Activated effector memory CD4-positive, alpha-beta T cell treated with Interleukin-2 at 50 U/mL for 16 hours (primary cell): ENCODE measurements around the gene DRAXIN.

Experiments
- DNase-seq: peaks from one replicate; pipeline ENCODE4 v3.0.0-alpha.2; 2020

DRAXIN gene

GRCh38 chr1:11712285-11712684, 20.8 kb downstream of the DRAXIN start:
- DNase-seq, result no peak

DNA sequence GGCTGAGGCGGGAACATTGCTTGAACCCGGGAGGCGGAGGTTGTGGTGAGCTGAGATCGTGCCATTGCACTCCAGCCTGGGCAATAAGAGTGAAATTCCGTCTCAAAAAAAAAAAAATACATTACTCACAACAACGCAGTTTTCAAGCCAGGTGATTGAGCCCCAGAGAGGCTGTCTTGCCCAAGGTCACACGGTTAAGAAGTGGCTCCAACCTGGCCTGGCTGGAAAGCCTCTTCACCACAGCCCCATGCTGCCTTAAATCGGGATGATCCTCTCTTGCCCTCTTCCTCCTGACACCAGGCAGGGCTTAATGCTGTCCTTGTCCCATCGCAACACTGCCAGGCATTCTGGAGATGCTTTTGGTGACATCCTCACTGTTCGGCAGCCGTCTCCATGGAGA, 21.6 kb downstream of the DRAXIN start:
- no peak for DNase-seq

DNA sequence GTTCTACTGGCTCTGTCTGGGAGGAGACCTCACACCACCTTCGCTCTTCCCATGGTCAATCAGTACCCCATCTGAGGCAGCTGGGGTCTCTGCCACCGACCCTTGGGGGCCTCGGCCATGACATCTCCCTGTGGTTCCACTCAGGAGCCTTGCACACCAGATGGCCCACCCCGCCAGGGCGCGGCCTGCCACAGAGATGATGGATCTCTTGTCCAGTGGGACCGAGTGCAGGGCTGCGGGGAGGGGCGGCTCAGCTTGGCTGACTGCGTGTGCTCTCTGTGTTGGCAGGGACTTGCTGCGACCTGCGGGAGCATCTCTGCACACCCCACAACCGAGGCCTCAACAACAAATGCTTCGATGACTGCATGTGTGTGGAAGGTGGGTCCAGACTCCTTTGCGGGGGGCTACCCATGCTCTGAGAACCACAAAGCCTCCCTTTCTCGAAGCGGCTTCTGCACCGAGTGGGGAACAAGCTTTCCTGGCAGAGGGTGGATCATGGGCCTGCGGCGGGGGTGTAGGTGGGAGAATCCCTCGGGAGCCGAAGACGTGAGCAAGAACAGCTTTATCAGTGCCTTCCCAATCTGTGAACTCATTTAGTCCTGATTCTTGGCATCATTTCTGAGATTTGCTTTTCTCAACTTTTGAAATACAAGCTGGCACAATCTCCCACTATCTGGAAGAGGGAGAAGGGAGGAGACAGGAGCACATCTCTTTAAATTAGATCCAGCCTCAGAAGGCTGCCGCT, 23.5 kb downstream of the DRAXIN start:
- no peak for DNase-seq

- DNase-seq, result peak; percentile 76
Observed at GRCh38 chr1:11719313-11720032, 28.0 kb downstream of the DRAXIN start.

DNA sequence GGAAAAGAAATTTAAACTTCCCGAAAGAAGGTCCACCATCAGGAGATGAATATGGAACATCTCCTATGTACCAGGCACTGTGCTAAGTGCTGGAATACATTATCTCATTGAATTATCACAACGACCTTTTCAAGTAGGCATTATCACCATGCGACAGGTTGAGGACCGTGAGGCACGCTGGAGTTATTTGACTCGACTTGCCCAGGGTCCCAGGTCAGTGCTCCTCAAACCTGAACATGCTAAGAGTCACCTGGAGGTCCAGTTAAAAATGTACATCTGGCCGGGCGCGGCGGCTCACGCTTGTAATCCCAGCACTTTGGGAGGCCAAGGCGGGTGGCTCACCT, 28.5 kb downstream of the DRAXIN start:
- DNase-seq, result no peak

DNA sequence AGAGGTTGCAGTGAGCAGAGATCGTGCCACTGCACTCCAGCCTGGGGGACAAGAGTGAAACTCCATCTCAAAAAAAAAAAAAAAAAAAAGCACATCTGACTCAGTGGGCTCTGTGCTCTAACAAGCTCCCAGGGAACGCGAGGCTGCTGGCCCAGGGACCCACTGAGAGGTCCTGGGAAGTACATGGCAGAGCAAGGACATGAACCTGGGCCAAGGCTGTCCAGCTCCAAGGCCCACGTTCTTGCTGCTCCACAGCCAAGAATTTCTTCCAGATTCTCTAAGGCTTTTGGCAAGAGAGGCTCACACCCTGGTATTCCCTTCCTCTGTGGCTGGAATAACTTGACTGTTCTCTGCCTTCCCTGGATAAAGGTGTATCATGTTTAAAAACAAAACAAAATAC, 29.0 kb downstream of the DRAXIN start:
- no peak for DNase-seq

- no peak for DNase-seq
Observed at GRCh38 chr1:11721311-11721710, 29.8 kb downstream of the DRAXIN start.

- no peak for DNase-seq
Observed at GRCh38 chr1:11722538-11722937, 31.0 kb downstream of the DRAXIN start.

GRCh38 chr1:11725616-11726015, 34.1 kb downstream of the DRAXIN start:
- no peak for DNase-seq

GRCh38 chr1:11727119-11727518, 35.6 kb downstream of the DRAXIN start:
- no peak for DNase-seq

DNA sequence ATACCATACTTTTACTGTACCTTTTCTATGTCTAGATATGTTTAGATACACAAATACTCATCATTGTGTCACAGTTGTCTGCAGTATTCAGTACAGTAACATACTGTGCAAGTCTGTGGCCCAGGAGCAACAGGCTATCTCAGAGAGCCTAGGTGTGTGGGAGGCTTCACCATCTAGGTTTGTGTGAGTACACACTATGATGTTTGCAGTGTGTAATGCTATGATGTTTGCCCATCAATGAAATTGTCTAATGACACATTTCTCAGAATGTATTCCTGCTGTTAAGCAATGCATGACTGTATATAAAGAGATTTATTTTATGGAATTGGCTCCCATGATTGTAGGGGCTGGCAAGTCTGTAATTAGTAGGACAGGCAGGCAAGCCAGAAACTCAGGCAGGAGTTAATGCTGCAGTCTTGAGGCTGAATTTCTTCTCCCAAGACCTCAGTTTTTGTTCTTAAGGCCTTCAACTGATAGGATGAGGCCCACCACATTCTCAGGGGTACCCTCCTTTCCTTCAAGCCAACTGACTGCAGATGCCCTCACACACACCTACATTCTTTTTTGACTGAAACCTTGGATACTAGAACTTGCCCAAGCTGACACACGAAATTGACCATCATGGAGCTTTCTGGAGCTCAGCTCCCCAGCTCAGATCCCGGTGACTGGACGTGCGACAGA, 36.8 kb downstream of the DRAXIN start:
- no peak for DNase-seq

DNA sequence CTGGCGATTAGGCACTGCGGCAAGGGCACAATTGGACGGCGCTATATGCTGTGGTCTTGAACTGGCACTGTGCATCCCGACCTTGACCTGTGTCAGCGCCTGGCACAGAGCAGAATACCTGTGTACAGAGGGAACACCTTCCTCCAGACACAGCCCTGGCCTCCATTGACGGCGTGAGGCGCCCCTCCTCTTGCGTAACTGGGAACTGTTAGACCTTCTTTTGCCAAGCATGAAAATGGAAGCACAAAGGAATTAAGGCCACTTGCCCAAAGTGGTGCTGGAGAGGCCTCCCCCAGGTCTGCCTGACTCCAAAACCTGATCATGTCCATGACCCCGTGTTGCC, 37.6 kb downstream of the DRAXIN start:
- DNase-seq, result no peak

DNA sequence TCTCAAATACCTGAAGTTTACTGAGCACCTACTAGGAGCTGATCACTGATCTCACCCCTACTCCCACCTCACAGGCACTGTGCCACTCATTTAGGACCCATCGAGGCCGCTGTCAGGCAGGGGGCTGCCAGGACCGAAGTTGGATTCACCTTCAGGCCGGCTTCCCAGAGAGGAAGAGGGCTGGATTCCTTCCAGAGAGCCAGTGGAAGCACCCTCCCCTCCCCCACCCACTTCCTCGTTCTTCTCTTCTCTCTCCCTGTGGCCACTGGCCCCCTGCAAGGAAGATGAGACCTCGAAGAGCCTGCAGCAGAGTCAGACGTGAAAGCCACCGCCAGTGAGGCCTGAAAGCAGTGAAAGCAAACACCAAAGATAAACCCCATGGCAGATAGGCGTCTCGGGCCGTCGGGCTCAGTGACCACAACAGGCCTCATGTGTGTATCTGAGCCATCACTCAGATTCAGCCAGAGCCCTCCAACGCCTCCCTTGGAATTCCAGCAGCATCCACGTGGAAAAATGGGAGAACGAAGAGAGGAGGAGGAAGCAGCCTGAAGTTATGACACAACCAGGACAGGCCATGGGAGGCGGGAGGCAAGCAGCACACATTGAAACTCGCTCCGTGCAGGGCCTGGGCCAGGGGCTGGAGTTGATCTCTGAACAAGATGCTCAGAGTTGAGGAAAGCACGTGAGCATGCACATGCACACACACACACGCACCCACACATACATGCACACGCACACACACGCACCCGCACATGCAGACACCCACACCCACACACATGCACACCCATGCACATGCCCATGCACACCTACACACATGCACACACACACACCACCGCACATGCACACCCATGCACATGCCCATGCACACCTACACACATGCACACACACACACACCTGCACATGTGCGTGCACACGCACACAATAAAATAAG, 38.3 kb downstream of the DRAXIN start:
- no peak for DNase-seq

GRCh38 chr1:11730429-11730891, 39.0 kb downstream of the DRAXIN start:
- DNase-seq, result peak; percentile 19

GRCh38 chr1:11731691-11732283, 40.3 kb downstream of the DRAXIN start:
- no peak for DNase-seq

- DNase-seq, result no peak
Observed at GRCh38 chr1:11733306-11733705, 41.8 kb downstream of the DRAXIN start.

GRCh38 chr1:11735531-11735853, 44.0 kb downstream of the DRAXIN start:
- no peak for DNase-seq

DNA sequence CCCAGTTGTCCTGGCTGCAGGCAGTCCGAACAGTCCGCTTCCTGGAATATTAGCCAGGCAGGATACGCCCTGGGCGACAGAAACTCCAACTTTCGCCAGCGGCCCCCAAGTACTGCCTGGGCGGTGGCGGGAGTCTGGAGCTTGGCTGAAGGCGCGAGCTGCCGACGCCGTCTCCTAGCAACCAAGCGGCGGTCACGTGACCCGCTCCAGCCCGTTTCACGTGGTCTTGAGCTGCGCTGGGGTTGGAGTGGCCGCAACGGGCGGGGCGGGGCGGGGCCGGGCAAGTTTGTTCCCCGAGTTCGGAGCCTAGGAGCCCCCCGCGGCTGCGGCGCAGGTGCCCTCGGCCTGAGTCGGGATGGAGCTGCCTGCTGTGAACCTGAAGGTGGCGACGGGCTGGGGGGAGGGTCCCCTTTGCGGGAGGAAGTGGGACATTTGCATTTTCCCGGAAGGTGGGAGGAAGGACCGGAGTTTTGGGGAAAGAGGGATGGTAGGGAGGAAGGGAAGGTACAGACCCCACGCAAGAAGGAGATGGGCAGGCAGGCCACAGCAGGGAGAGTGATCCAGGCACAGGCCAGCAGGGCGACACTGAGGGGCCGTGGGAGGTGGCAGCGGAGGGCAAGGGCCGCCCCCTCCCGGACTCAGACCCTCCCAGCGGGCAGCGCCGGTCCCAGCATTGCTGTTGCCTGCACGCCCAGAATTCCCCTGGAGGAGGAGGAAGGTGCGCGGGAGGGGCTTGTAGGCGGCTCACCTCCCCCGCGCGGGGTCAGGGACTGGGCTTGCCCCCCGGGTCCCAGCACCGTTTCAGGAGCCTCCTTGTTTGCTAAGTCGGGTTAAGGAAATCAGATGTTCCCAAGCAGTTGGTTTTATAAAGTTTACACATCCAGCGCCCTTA, 44.6 kb downstream of the DRAXIN start, which contains the start of gene AGTRAP:
Gene AGTRAP (plus strand): TSS at position 283 of the 892 bp plus-strand sequence. CDS start 73 bp downstream, at position 356.
- DNase-seq, result peak; percentile 71

DNA sequence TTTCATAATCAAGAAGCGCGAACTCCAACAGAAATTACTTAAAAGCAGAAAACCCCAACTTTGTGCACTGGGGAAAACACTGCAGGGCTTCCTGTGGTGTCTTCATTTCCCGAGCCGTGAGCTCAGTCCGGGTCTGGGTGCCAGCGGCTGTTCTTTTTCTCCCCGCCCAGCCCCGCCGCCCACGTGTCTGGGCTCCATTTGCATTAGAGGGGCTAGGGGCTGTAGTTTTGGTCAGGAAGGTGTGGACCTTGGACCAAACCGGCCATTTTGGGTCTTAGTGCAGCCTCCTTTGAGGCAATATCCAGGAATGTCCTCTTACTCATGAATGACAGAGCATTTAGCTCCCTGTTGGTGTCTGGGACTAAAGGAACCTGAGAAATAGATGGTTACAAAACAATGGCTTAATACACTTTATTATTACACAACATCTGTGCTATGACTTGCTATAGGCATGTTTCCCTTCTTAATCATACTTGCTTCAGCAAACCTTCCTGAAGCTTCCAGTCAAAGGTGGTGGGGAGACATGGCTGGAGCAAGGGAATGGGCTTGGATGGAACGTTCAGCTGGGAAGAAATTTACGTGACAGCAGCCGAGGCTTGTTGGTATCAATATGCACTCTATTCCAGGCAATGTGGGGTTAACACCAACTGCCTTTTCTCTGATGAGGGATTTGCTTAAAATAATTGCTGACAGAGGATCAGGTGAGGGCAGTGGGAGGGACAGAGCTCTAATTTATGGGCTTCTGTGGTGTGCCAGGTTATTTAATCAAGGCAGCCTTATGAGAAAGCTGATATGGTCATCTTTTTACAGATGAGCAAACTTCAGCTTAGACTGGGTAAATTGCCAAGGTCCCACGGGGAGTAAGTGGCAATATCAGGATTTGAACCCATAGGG, 45.5 kb downstream of the DRAXIN start:
- peak; percentile 23 for DNase-seq

DNA sequence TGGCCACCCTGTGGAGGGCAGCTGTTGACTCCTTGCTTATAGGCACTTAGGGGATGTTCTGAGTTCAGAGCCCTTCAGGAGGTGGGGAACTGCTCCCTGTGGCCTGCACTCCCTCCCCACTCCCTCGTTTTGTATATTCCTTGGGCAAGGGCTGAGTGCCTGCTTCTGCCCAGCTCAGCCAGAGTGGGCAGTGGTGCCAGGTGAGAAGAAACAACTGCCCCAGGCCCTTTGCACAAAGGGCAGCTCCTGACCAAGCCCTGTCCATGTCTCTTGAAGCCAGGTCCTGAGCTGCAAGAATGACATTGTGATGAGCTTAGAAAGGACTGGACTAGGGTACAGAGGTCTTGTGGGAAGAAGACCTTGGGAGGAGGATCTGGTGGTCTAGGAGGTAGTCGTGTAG, 46.6 kb downstream of the DRAXIN start:
- DNase-seq, result no peak
